ENCODE results near the gene NUCKS1.

Gene NUCKS1

DNA sequence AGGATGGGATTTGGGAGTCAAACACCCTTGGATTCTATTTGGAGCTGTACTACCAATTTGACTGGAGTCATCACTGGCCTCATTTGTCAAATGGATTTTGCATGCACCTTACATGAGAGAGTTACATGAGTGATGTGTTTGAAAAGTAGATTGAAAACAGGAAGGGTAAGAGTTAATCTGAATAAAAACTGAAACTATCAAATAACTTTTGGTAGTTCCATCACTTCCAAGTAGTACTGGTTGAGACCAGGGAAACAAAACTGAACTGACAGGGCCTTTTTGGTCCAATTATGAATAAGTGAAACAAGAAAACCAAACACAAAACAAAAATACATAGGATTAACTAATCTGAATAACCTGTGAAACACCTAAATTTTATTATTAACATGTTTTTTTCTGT is 30.2 kb downstream of the NUCKS1 start:
- TF ChIP-seq, protein P1, sequence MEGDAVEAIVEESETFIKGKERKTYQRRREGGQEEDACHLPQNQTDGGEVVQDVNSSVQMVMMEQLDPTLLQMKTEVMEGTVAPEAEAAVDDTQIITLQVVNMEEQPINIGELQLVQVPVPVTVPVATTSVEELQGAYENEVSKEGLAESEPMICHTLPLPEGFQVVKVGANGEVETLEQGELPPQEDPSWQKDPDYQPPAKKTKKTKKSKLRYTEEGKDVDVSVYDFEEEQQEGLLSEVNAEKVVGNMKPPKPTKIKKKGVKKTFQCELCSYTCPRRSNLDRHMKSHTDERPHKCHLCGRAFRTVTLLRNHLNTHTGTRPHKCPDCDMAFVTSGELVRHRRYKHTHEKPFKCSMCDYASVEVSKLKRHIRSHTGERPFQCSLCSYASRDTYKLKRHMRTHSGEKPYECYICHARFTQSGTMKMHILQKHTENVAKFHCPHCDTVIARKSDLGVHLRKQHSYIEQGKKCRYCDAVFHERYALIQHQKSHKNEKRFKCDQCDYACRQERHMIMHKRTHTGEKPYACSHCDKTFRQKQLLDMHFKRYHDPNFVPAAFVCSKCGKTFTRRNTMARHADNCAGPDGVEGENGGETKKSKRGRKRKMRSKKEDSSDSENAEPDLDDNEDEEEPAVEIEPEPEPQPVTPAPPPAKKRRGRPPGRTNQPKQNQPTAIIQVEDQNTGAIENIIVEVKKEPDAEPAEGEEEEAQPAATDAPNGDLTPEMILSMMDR (IDR thresholded peaks at IDR 0.05; ENCODE audit: extremely low read depth, insufficient read depth, missing control alignments): no peak
- in situ Hi-C loops (cut with MboI; ENCODE audit: low pct_unique_long_range_greater_than_20kb, low sequenced_read_pairs, unreplicated experiment): no loop called here
- DNase-seq (ENCODE audit: low spot score): no peak

DNA sequence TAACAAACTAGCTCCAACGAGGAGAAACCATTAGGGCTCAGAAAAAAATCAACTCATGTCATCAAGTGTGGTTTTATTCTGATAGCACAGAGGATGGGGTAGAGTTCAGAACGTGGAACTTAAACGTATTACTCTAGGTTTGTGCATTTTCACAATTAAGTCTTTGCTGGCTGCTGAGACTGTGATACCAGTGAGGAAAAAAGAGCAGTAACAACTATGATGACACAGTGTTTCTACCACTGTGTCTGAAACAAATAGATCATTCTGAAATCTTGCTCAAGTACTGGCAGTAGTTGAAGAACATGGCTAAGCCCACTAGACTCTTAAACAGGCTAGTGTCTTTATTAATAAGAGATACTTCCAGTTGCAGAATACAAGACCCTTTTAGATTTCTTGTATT is 31.0 kb downstream of the NUCKS1 start:
- DNase-seq (ENCODE audit: low spot score): no peak
- in situ Hi-C loops (cut with MboI; ENCODE audit: low pct_unique_long_range_greater_than_20kb, low sequenced_read_pairs, unreplicated experiment): no loop called here
- TF ChIP-seq, protein P1 (IDR thresholded peaks at IDR 0.05; ENCODE audit: extremely low read depth, insufficient read depth, missing control alignments): no peak

DNA sequence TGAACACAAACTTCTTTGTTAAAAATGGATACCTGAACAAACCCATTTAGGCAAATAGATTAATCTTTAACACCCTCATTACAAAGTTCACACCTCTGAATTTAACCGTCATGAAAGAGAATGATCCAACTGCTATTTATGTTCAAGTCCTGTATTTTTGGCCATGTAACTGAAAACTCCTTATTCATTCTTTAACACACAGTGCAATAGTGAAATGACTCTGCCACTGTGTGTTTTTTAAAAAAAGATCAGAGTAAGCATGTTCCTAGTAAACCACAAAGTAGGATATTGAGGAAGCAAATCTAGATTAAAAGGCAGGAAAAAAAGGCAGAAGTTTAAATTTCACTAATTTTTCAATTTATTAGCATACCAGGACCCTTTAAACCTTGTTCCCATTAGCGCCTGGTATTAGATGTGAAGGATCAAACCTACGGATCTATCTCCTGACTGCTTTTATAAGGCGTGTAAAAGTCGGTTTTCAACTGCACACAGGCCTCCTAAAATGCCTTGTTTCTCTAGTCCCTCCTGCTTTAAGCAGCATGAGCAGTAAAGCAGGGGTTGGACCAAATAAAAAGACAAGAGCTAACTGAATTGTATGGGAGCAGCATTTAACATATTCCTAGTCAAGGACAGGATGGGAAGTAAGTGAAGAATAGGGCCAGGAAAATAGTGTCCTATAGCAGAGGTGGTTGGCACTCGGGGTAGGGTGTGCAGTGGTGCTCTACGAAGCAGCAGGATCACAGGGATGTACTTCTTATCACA is 33.4 kb downstream of the NUCKS1 start:
- TF ChIP-seq, protein P1 (IDR thresholded peaks at IDR 0.05; ENCODE audit: extremely low read depth, insufficient read depth, missing control alignments): no peak
- no peak for DNase-seq (ENCODE audit: low spot score)
- in situ Hi-C loops (cut with MboI; ENCODE audit: low pct_unique_long_range_greater_than_20kb, low sequenced_read_pairs, unreplicated experiment): no loop called here

DNA sequence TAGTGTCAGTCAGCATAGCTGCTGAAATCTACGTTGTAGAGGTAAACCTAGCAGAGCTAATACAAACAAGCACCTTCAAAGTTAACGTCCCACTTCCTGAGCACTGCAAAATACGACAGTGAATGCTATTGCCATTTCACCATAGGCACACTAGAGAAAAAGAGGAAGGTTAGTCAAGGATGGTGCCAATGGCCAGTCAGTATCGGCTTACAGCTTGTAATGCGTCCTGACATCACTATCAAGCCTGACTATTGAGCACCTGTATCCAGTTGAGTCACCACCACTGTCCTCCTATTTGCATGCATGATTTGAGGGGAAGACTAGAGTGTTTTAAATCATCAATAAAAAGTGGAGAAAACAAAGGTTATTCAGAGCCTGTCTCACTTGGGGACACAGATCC is 34.4 kb downstream of the NUCKS1 start:
- in situ Hi-C loops (cut with MboI; ENCODE audit: low pct_unique_long_range_greater_than_20kb, low sequenced_read_pairs, unreplicated experiment): no loop called here
- TF ChIP-seq, protein P1 (IDR thresholded peaks at IDR 0.05; ENCODE audit: extremely low read depth, insufficient read depth, missing control alignments): no peak
- no peak for DNase-seq (ENCODE audit: low spot score)

DNA sequence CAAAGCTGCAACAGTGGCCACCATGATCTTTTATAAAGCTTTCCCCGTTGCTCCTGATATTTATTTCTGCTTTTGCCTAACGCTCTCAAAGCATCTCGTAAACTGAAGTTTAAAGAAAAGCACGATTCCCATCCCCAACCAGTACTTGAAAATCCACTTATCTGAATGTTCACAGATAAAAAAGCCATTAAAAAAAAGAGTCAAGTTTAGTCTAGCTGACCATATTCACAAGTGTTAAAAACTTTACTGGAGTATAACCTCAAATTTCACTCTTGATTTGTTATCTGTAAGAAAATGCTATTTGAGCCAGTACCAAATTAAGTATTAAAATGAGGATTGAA is 35.1 kb downstream of the NUCKS1 start:
- in situ Hi-C loops (cut with MboI; ENCODE audit: low pct_unique_long_range_greater_than_20kb, low sequenced_read_pairs, unreplicated experiment): no loop called here
- no peak for DNase-seq (ENCODE audit: low spot score)
- TF ChIP-seq, protein P1 (IDR thresholded peaks at IDR 0.05; ENCODE audit: extremely low read depth, insufficient read depth, missing control alignments): no peak

DNA sequence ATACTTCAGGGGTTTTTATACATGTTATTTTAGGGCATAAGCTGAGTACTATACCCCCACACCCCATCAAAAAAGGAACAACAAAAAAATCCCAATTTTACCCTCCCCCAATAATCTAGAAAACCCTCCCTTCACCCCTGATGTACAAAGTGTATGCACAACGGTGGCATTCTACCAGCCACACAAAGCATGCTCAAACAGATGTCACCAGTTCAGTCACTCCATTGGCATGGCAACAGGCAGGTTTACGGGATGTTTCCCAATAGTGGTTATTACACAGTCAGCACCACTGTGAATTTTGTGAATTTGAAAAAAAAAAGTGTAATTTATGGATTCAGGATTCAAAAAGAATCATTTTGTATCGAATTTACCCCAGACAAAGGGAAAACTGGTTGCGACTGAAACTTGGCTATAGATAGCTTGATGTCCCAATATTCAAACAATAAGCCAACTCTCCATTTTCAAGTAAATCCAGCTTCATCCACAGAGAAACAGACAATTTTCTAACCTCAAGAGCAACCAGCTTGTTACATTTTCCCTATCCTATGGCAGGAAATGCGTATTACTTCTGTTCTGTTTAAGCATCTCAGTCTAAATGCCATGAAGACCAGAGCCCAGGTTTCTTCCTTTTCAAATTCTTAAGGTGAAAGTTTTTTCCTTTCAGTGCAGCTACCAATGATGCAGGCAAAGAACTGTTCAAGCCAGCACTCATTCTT is 35.6 kb downstream of the NUCKS1 start:
- in situ Hi-C loops (cut with MboI; ENCODE audit: low pct_unique_long_range_greater_than_20kb, low sequenced_read_pairs, unreplicated experiment): no loop called here
- DNase-seq (ENCODE audit: low spot score): no peak
- TF ChIP-seq, protein P1 (IDR thresholded peaks at IDR 0.05; ENCODE audit: extremely low read depth, insufficient read depth, missing control alignments): no peak

All from GM13977 (cell line).